SIG-M5 (cell line): Measurements from ENCODE around the gene TCF7.

Source experiments
- DNase-seq: peaks from one replicate; lab custom pipeline; 2025; lab: John Stamatoyannopoulos, UW

The TCF7 gene

GRCh38 chr5:134113363-134113889 lies 1.1 kb upstream of the TCF7 start:
- no peak for DNase-seq

- DNase-seq: no peak
Measured at GRCh38 chr5:134114886-134115805, 665 bp downstream of the TCF7 start.

GRCh38 chr5:134115806-134116175 lies 1.3 kb downstream of the TCF7 start:
- no peak for DNase-seq

- no peak for DNase-seq
Measured at GRCh38 chr5:134116286-134116685, 1.8 kb downstream of the TCF7 start.

- no peak for DNase-seq
Measured at GRCh38 chr5:134116789-134117761, 2.6 kb downstream of the TCF7 start.

GRCh38 chr5:134118212-134118835 lies 3.8 kb downstream of the TCF7 start:
- no peak for DNase-seq

GRCh38 chr5:134119720-134120119 lies 5.2 kb downstream of the TCF7 start:
- DNase-seq: no peak

GRCh38 chr5:134120386-134121138 lies 6.1 kb downstream of the TCF7 start:
- DNase-seq: no peak

- no peak for DNase-seq
Measured at GRCh38 chr5:134122530-134122929, 8.0 kb downstream of the TCF7 start.

- DNase-seq: no peak
Measured at GRCh38 chr5:134123360-134123759, 8.9 kb downstream of the TCF7 start.

- no peak for DNase-seq
Measured at GRCh38 chr5:134124289-134125038, 10.0 kb downstream of the TCF7 start.

- no peak for DNase-seq
Measured at GRCh38 chr5:134125039-134126015, 10.8 kb downstream of the TCF7 start.

GRCh38 chr5:134127376-134127861 lies 12.9 kb downstream of the TCF7 start:
- DNase-seq: no peak

- no peak for DNase-seq
Measured at GRCh38 chr5:134127988-134128647, 13.6 kb downstream of the TCF7 start.

GRCh38 chr5:134128648-134128995 lies 14.1 kb downstream of the TCF7 start:
- no peak for DNase-seq

GRCh38 chr5:134129411-134130238 lies 15.1 kb downstream of the TCF7 start:
- no peak for DNase-seq

- DNase-seq: no peak
Measured at GRCh38 chr5:134130239-134130945, 15.9 kb downstream of the TCF7 start.
